A673 (cell line): ENCODE results near the gene USE1. TPM values are rescaled to one million over a fixed set of nuclear protein-coding genes. Genes with fewer than 3 reads are reported as not detected.
A peak's percentile ranks its signal among the peaks of the same experiment; 100 is the strongest.

Experiments
- BruUV-seq: library from RNA; stranded (reverse); fragments of 400-500 nt; replicated peaks from 2 replicates; lab custom pipeline; 2021; lab: Mats Ljungman, UMichigan
- CTCF ChIA-PET: fragments of 300-600 bp; sonication (Branson Sonifier 250); formaldehyde crosslinking; loops from one replicate; lab custom pipeline; 2022; ENCODE audit warnings: antibody characterized with exemption; lab: Charles Lee
- POLR2A ChIA-PET: fragments of 300-600 bp; sonication (Branson Sonifier 250); formaldehyde crosslinking; loops from one replicate; lab custom pipeline; 2022; ENCODE audit warnings: antibody characterized with exemption; ENCODE audit not compliant: low non-redundant PET; lab: Charles Lee
- DNase-seq: peaks from one replicate; pipeline ENCODE4 v3.0.0-alpha.2; 2015; ENCODE audit warnings: low spot score
- H3K27ac ChIP-seq: fragments of 200-600 bp; sonication (generic); 2 replicates; pipeline ENCODE4 v1.5.1; 2016; ENCODE audit warnings: mixed run types, low read depth, mild to moderate bottlenecking, mixed read lengths, antibody characterized with exemption, low read length; ENCODE audit not compliant: poor library complexity, severe bottlenecking
- H3K27me3 ChIP-seq: fragments of 200-600 bp; sonication (generic); replicated peaks from 2 replicates; pipeline ENCODE4 v1.6.1; 2017; ENCODE audit warnings: mixed run types, low read depth, mild to moderate bottlenecking, mixed read lengths, antibody characterized with exemption, low read length; ENCODE audit not compliant: insufficient read depth, poor library complexity
- H3K36me3 ChIP-seq: fragments of 200-600 bp; sonication (generic); 2 replicates; pipeline ENCODE4 v1.6.1; 2016; ENCODE audit warnings: mixed run types, mild to moderate bottlenecking, mixed read lengths, antibody characterized with exemption, low read length; ENCODE audit not compliant: insufficient read depth, poor library complexity, severe bottlenecking
- H3K4me1 ChIP-seq: fragments of 200-600 bp; sonication (generic); 2 replicates; pipeline ENCODE4 v1.6.1; 2017; ENCODE audit warnings: mixed run types, mild to moderate bottlenecking, mixed read lengths, antibody characterized with exemption, low read length; ENCODE audit not compliant: insufficient read depth, poor library complexity, severe bottlenecking
- H3K4me3 ChIP-seq: fragments of 200-600 bp; sonication (generic); 2 replicates; pipeline ENCODE4 v1.5.1; 2016; ENCODE audit warnings: low read depth, mixed run types, mild to moderate bottlenecking, mixed read lengths, low read length; ENCODE audit not compliant: poor library complexity, severe bottlenecking
- H3K9me3 ChIP-seq: fragments of 200-600 bp; sonication (generic); 2 replicates; pipeline ENCODE4 v1.6.1; 2016; ENCODE audit warnings: mixed run types, low read depth, mild to moderate bottlenecking, mixed read lengths, antibody characterized with exemption, low read length; ENCODE audit not compliant: poor library complexity, severe bottlenecking
- CTCF ChIP-seq: fragments of 300-800, 200-600 bp; sonication (generic); conservative IDR thresholded peaks from 2 replicates; pipeline ENCODE4 v1.5.1; 2017; ENCODE audit warnings: low read depth, mild to moderate bottlenecking, antibody characterized with exemption, low read length, moderate library complexity, mixed read lengths
- EZH2 ChIP-seq: fragments of 200-600 bp; sonication (generic); IDR thresholded peaks from 2 replicates; pipeline ENCODE4 v1.6.1; 2017; ENCODE audit warnings: borderline replicate concordance, low read depth, mild to moderate bottlenecking, mixed read lengths, antibody characterized with exemption, low read length; ENCODE audit not compliant: poor library complexity, severe bottlenecking
- intact Hi-C: fragments of 100-400 bp; cut with micrococcal nuclease; formaldehyde crosslinking; loops from one replicate; pipeline ENCODE4 v1.10.0; 2022; ENCODE audit not compliant: unreplicated experiment
- total RNA-seq: library from RNA; stranded (reverse); gene quantifications from 2 replicates; pipeline ENCODE4 v1.2.3, GENCODE V29; 2021

USE1 gene
- total RNA-seq, 1 experiment from 2014 or later, result 32.1 TPM

DNA sequence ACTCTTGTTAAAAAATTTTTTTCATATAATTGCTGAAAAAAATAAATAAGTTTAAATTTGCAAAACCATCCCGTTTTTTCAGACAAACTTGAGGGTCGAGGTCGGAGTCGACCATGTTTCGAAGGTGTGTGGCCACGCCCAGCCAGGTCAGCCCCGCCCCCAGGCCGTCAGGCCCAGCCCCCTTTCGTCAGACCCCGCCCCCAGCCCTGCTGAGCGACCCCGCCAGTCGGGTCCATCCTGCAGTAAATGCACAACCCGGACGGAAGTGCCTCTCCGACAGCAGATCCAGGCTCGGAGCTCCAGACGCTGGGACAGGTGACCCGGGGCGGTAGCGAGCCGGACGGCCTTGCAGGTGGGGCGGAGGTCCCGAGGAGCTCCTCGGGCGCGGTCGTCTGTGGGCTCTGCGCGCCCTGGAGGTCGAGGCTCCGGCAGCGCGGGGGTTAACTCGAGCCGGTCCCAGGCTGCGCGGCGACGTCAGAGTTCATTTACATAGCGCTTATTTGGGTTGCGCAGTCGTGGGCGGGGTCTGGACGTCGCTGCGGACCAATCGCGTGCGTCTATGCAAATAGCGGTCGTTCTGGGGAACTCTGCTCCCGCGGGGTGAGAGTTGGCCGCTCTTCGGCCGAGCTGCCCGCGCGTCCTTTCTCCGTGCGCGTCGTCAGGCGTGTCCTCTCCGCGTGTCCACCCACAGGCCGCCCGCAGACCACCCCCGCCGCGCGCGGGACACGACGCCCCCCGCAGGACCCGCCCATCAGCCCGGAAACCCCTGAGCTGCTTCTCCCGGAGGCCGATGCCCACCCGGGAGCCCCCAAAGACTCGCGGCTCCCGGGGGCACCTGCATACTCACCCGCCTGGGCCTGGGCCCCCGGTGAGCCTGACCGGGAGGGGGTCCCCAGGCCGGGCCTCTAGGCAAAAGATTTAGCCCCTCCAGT lies 11.1 kb downstream of the USE1 start, which contains the start of gene OCEL1:
TSS of gene OCEL1 (plus strand) at position 225 of the 932 bp plus-strand sequence. CDS start at position 247, 22 bp downstream.
- peak; percentile 98 for DNase-seq
- Histone ChIP-seq H3K27ac (peak within 1 kb of the TSS; percentile 86), H3K36me3 (no peaks in the 10 kb centered on the region), H3K9me3 (no peaks in the 10 kb centered on the region), H3K4me1 (peaks cover 5% of the 10 kb centered on the region), H3K4me3 (peak within 1 kb of the TSS; percentile 59), H3K27me3 (no peaks in the 10 kb centered on the region)
- intact Hi-C loops, result no loop called here
- BruUV-seq, result no TSS peak
- CTCF ChIA-PET, result interaction anchor here (0.6 kb wide), 1 partner anchor 15 kb away, joined by 3 read pairs; no protein-coding TSS in a partner anchor
- POLR2A ChIA-PET, result no interaction called here
- TF ChIP-seq CTCF (no peak), EZH2 (no peak)

DNA sequence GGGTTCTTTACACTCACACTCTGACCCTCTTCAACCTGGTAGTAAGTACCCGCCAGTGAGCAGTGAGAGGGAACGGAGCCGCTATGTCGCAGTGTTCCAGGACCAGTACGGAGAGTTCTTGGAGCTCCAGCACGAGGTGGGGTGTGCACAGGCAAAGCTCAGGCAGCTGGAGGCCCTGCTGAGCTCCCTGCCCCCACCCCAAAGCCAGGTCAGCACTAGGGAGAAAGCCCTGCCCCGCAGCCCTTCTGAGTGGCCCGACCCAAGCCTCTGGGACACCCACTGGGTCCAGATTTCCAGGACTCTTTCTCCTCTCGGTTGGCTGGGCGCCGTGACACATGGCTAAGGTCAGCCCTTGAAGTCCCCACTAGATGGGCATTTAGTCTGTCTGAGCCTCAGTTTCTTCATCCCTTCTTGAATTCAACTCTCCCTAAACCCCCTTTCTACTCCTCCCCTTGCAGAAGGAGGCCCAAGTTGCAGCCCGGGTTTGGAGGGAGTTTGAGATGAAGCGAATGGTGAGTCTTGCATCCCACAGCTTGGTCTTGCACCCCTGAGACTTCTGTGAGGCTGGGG lies 12.7 kb downstream of the USE1 start:
- H3K36me3 ChIP-seq, result peaks cover 15% of the 10 kb centered on the region
- no peaks in the 10 kb centered on the region for H3K9me3 ChIP-seq
- no peak for TF ChIP-seq EZH2
- no peak for TF ChIP-seq CTCF
- ChIA-PET POLR2A (interaction anchor here (0.7 kb wide), 1 partner anchor 173 kb away, joined by 5 read pairs; no protein-coding TSS in a partner anchor), CTCF (no interaction called here)
- peaks cover 5% of the 10 kb centered on the region for H3K4me1 ChIP-seq
- H3K4me3 ChIP-seq, result no peak overlapping the region
- H3K27me3 ChIP-seq, result no peaks in the 10 kb centered on the region
- DNase-seq, result no peak
- intact Hi-C loops, result no loop called here
- no peak overlapping the region for H3K27ac ChIP-seq
- no TSS peak for BruUV-seq

- CTCF ChIA-PET, result no interaction called here
- BruUV-seq, result no TSS peak
- no peak for DNase-seq
- Histone ChIP-seq H3K27ac (no peak overlapping the region), H3K9me3 (no peaks in the 10 kb centered on the region), H3K4me3 (no peak overlapping the region), H3K27me3 (no peaks in the 10 kb centered on the region), H3K4me1 (peaks cover 12% of the 10 kb centered on the region), H3K36me3 (peaks cover 15% of the 10 kb centered on the region)
- intact Hi-C loops, result no loop called here
- POLR2A ChIA-PET, result interaction anchor here (0.6 kb wide), 1 partner anchor 282 kb away, joined by 4 read pairs; no protein-coding TSS in a partner anchor
- TF ChIP-seq EZH2, result no peak
- TF ChIP-seq CTCF, result no peak
Observed at GRCh38 chr19:17229890-17230289, 14.7 kb downstream of the USE1 start.
